ENCODE results near the gene THRA. TPM values are rescaled to one million over a fixed set of nuclear protein-coding genes. Genes with fewer than 3 reads are reported as not detected.

Gene THRA
- polyA plus RNA-seq, 1 experiment = 43.3 TPM

DNA sequence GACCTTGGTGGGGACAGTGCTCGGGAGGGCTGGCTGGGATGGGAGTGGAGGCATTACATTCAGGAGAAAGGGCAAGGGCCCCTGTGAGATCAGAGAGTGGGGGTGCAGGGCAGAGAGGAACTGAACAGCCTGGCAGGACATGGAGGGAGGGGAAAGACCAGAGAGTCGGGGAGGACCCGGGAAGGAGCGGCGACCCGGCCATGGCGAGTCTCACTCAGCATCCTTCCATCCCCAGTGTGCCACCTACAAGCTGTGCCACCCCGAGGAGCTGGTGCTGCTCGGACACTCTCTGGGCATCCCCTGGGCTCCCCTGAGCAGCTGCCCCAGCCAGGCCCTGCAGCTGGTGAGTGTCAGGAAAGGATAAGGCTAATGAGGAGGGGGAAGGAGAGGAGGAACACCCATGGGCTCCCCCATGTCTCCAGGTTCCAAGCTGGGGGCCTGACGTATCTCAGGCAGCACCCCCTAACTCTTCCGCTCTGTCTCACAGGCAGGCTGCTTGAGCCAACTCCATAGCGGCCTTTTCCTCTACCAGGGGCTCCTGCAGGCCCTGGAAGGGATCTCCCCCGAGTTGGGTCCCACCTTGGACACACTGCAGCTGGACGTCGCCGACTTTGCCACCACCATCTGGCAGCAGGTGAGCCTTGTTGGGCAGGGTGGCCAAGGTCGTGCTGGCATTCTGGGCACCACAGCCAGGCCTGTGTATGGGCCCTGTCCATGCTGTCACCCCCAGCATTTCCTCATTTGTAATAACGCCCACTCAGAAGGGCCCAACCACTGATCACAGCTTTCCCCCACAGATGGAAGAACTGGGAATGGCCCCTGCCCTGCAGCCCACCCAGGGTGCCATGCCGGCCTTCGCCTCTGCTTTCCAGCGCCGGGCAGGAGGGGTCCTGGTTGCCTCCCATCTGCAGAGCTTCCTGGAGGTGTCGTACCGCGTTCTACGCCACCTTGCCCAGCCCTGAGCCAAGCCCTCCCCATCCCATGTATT lies 46.5 kb upstream of the THRA start:
- H3K4me3 ChIP-seq (ENCODE audit: low read depth, low read length) = no peak overlapping the region
- DNase-seq (ENCODE audit: low read depth) = no peak
- H3K36me3 ChIP-seq (ENCODE audit: control insufficient read depth, insufficient read depth, low read length) = peaks cover 7% of the 10 kb centered on the region; the same call in 1 of the 2 replicates
- CTCF ChIA-PET = interaction anchor here (0.6 to 8.0 kb wide), 16 partner anchors 10 to 274 kb away, joined by 3 to 133 read pairs (median 6); partner anchors contain the start of gene CASC3
- POLR2A ChIA-PET = no interaction called here
- TF ChIP-seq, protein P1, sequence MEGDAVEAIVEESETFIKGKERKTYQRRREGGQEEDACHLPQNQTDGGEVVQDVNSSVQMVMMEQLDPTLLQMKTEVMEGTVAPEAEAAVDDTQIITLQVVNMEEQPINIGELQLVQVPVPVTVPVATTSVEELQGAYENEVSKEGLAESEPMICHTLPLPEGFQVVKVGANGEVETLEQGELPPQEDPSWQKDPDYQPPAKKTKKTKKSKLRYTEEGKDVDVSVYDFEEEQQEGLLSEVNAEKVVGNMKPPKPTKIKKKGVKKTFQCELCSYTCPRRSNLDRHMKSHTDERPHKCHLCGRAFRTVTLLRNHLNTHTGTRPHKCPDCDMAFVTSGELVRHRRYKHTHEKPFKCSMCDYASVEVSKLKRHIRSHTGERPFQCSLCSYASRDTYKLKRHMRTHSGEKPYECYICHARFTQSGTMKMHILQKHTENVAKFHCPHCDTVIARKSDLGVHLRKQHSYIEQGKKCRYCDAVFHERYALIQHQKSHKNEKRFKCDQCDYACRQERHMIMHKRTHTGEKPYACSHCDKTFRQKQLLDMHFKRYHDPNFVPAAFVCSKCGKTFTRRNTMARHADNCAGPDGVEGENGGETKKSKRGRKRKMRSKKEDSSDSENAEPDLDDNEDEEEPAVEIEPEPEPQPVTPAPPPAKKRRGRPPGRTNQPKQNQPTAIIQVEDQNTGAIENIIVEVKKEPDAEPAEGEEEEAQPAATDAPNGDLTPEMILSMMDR (IDR thresholded peaks at IDR 0.05; ENCODE audit: insufficient read depth, low read depth, low read length) = no peak
- H3K27me3 ChIP-seq (ENCODE audit: control insufficient read depth, insufficient read depth, low read length) = no peaks in the 10 kb centered on the region

DNA sequence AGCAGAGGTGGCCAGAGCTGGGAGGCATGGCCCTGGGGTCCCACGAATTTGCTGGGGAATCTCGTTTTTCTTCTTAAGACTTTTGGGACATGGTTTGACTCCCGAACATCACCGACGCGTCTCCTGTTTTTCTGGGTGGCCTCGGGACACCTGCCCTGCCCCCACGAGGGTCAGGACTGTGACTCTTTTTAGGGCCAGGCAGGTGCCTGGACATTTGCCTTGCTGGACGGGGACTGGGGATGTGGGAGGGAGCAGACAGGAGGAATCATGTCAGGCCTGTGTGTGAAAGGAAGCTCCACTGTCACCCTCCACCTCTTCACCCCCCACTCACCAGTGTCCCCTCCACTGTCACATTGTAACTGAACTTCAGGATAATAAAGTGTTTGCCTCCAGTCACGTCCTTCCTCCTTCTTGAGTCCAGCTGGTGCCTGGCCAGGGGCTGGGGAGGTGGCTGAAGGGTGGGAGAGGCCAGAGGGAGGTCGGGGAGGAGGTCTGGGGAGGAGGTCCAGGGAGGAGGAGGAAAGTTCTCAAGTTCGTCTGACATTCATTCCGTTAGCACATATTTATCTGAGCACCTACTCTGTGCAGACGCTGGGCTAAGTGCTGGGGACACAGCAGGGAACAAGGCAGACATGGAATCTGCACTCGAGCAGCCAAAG lies 45.2 kb upstream of the THRA start:
- CTCF ChIA-PET = interaction anchor here (0.6 to 8.0 kb wide), 11 partner anchors 9 to 1462 kb away, joined by 3 to 133 read pairs (median 4); no protein-coding TSS in a partner anchor
- TF ChIP-seq, protein P1 (IDR thresholded peaks at IDR 0.05; ENCODE audit: insufficient read depth, low read depth, low read length) = no peak
- H3K27me3 ChIP-seq (ENCODE audit: control insufficient read depth, insufficient read depth, low read length) = no peaks in the 10 kb centered on the region
- POLR2A ChIA-PET = no interaction called here
- H3K4me3 ChIP-seq (ENCODE audit: low read depth, low read length) = no peak overlapping the region
- DNase-seq (ENCODE audit: low read depth) = no peak
- H3K36me3 ChIP-seq (ENCODE audit: control insufficient read depth, insufficient read depth, low read length) = peaks cover 8% of the 10 kb centered on the region

DNA sequence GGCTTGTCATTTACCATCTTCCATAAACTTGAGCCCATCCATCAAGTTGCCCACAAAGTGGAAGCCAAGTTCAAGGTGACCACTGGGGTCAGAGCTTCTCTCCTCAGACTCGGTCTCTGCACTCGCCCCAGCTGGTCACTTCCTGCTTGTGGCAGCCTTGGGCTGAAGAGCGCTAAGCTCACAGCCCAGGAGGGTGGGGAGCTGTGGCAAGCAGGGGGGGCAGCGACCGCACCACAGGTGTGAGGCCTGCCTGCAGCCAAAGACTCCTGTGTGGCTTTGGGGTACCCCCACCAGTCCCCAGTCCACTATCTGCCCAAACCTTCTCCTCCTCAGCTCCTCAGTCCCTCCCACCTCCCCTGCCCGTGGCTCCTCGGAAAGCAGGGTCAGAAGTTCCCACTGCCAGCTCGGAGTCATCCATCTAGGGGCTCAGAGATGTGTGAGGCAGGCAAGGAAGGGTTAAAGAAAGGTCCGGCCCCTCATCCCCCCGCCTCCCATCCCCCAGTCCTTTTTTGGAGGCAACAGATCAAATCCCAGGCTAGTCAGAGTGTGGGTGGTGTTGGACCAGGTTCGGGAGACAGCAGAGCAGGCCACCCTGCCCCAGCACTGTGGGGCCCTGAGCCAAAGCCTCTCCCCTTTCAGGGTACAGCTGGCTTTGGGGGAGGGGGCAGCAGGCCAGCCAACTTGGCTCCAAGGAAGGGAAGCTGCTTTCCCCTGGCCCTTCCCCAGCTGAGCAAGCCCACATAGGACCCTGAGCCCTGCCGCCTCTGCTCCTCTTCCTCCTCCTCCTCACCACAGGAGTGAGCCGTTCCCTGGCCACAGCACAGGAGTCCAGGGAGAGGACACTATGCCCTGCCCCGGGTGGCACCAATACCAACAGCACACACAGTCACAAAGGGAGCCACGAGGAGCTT lies 44.3 kb upstream of the THRA start:
- POLR2A ChIA-PET = no interaction called here
- CTCF ChIA-PET = interaction anchor here (0.6 to 8.0 kb wide), 12 partner anchors 8 to 457 kb away, joined by 3 to 133 read pairs (median 4); no protein-coding TSS in a partner anchor
- no peak for DNase-seq (ENCODE audit: low read depth)
- TF ChIP-seq, protein P1 (IDR thresholded peaks at IDR 0.05; ENCODE audit: insufficient read depth, low read depth, low read length) = no peak
- no peak overlapping the region for H3K4me3 ChIP-seq (ENCODE audit: low read depth, low read length)
- peaks cover 10% of the 10 kb centered on the region for H3K36me3 ChIP-seq (ENCODE audit: control insufficient read depth, insufficient read depth, low read length)
- no peaks in the 10 kb centered on the region for H3K27me3 ChIP-seq (ENCODE audit: control insufficient read depth, insufficient read depth, low read length)

DNA sequence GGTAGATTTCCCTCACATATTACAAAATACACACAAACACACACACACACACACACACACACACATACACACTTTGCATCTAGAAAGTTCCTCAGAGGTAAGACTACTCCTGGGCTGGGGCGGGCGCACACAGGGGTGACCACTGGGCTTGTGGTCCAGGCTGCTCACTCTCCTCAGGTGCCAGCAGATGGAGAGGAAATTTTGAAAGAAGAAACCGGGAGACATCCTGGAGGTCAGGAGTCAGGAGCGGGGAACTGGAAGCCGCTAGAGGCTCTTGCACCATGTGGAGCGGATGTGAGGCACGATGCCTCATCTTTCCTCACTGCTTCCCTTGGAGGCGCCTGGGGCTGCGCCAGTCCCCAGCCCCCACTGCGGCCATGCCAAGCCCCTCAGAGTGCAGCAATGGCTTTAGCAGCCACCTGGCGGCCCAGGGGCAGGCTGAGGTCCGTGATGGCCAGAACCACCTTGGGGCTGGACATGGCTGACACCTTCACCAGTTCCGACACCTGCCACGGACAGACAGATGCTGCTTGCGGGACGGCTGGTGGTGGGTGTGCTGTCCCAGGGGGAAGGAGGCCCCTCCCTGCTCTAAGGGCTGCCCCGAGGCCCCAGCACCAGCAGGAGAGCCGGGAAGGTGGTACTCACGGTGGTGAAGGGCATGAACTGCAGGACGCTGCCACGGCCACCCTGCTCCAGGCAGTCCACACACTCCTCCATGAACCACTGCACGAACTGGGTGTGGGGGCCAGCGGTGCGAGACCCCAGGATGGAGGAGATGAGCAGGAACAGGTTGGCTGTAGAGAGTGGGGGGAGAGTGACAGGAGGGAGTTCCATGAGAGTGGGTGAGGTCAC lies 43.4 kb upstream of the THRA start:
- ChIA-PET POLR2A (no interaction called here), CTCF (interaction anchor here (0.6 to 8.0 kb wide), 9 partner anchors 7 to 130 kb away, joined by 3 to 133 read pairs (median 7); no protein-coding TSS in a partner anchor)
- TF ChIP-seq, protein P1 (IDR thresholded peaks at IDR 0.05; ENCODE audit: insufficient read depth, low read depth, low read length) = no peak

More for the DNA sequence above, 43.4 kb upstream of the THRA start:
- DNase-seq (ENCODE audit: low read depth) = peak; percentile 18
- Histone ChIP-seq H3K36me3 (ENCODE audit: control insufficient read depth, insufficient read depth, low read length) (peaks cover 10% of the 10 kb centered on the region), H3K4me3 (ENCODE audit: low read depth, low read length) (no peak overlapping the region), H3K27me3 (ENCODE audit: control insufficient read depth, insufficient read depth, low read length) (no peaks in the 10 kb centered on the region)

All from BJ (cell line).